Activated CD8-positive, alpha-beta memory T cell treated with anti-CD3 and anti-CD28 coated beads, Interleukin-2, amount 50 U/mL, for 1 hour (primary cell): ENCODE measurements around the gene HSPA12B.

Experiments
- DNase-seq: peaks from one replicate; pipeline ENCODE4 v3.0.0-alpha.2; 2020; ENCODE audit errors: extremely low read depth

Gene HSPA12B

GRCh38 chr20:3705491-3705969, 27.0 kb upstream of the HSPA12B start:
- no peak for DNase-seq

GRCh38 chr20:3705970-3706739, 26.3 kb upstream of the HSPA12B start:
- no peak for DNase-seq

- no peak for DNase-seq
Observed at GRCh38 chr20:3706774-3707507, 25.5 kb upstream of the HSPA12B start.

GRCh38 chr20:3707508-3707899, 25.0 kb upstream of the HSPA12B start:
- no peak for DNase-seq

- DNase-seq, result no peak
Observed at GRCh38 chr20:3710011-3710466, 22.4 kb upstream of the HSPA12B start.

- DNase-seq, result peak; percentile 4
Observed at GRCh38 chr20:3710703-3711483, 21.6 kb upstream of the HSPA12B start.

GRCh38 chr20:3711484-3711941, 21.0 kb upstream of the HSPA12B start:
- DNase-seq, result no peak

GRCh38 chr20:3712279-3712873, 20.1 kb upstream of the HSPA12B start, which contains the start of gene SIGLEC1:
SIGLEC1 (minus strand) TSS chr20:3712600; CDS start chr20:3707128, 5,472 bp downstream.
- DNase-seq, result no peak

- no peak for DNase-seq
Observed at GRCh38 chr20:3714092-3714491, 18.4 kb upstream of the HSPA12B start.

GRCh38 chr20:3716195-3716834, 16.2 kb upstream of the HSPA12B start:
- DNase-seq, result no peak

- no peak for DNase-seq
Observed at GRCh38 chr20:3719046-3719445, 13.4 kb upstream of the HSPA12B start.

GRCh38 chr20:3720068-3720467, 12.4 kb upstream of the HSPA12B start:
- no peak for DNase-seq

GRCh38 chr20:3720626-3721025, 11.9 kb upstream of the HSPA12B start:
- no peak for DNase-seq

GRCh38 chr20:3721912-3722311, 10.6 kb upstream of the HSPA12B start:
- no peak for DNase-seq

GRCh38 chr20:3723284-3723683, 9.2 kb upstream of the HSPA12B start:
- no peak for DNase-seq

GRCh38 chr20:3724356-3724755, 8.1 kb upstream of the HSPA12B start:
- DNase-seq, result no peak

GRCh38 chr20:3727401-3728021, 5.0 kb upstream of the HSPA12B start:
- DNase-seq, result no peak

GRCh38 chr20:3728354-3728753, 4.1 kb upstream of the HSPA12B start:
- no peak for DNase-seq

- DNase-seq, result no peak
Observed at GRCh38 chr20:3728876-3729275, 3.6 kb upstream of the HSPA12B start.

GRCh38 chr20:3729378-3729777, 3.1 kb upstream of the HSPA12B start:
- no peak for DNase-seq
